HL-60 (cell line): ENCODE measurements around the gene TLR4.

Source experiments
- DNase-seq, 2 experiments: peaks; one replicate each; pipeline ENCODE4 v3.0.0-alpha.2; 2010 to 2020; ENCODE audit warnings: low read depth in 1 of 2, low spot score in 1 of 2
- H3K27ac ChIP-seq: fragments of 250-450 bp; sonication (Bioruptor Pico); replicated peaks from 2 replicates; pipeline ENCODE4 v1.5.1; 2020; ENCODE audit warnings: mild to moderate bottlenecking, moderate library complexity
- H3K27me3 ChIP-seq: fragments of 250-450 bp; sonication (Bioruptor Pico); 2 replicates; pipeline ENCODE4 v1.5.1; 2021; ENCODE audit warnings: mild to moderate bottlenecking, moderate library complexity; ENCODE audit not compliant: insufficient read depth, poor library complexity, severe bottlenecking
- H3K4me3 ChIP-seq: replicated peaks from 2 replicates; pipeline ENCODE4 v1.5.1; 2011; ENCODE audit warnings: mild to moderate bottlenecking, control low read depth, low read length; ENCODE audit not compliant: insufficient read depth
- GABPA ChIP-seq: IDR thresholded peaks from 2 replicates; pipeline ENCODE4 v1.6.1; 2012; ENCODE audit warnings: low read depth
- POLR2AphosphoS5 ChIP-seq: IDR thresholded peaks from 2 replicates; pipeline ENCODE4 v1.6.1; 2012; ENCODE audit warnings: low read depth
- REST ChIP-seq: IDR thresholded peaks from 2 replicates; pipeline ENCODE4 v1.6.1; 2012; ENCODE audit warnings: low read depth; ENCODE audit not compliant: insufficient replicate concordance
- SPI1 ChIP-seq: IDR thresholded peaks from 2 replicates; pipeline ENCODE4 v1.6.1; 2012; ENCODE audit warnings: low read depth, mild to moderate bottlenecking, borderline replicate concordance
- TF ChIP-seq, protein P1 (sequence below): IDR thresholded peaks from one replicate; pipeline ENCODE4 v1.5.1; 2011; ENCODE audit warnings: low read length, control low read depth, inconsistent platforms; ENCODE audit not compliant: insufficient read depth

The TLR4 gene

GRCh38 chr9:117672369-117672768 is 31.8 kb upstream of the TLR4 start:
- no peak for DNase-seq
- H3K27ac ChIP-seq: no peak overlapping the region
- TF ChIP-seq SPI1 (no peak), POLR2AphosphoS5 (no peak), REST (no peak), GABPA (no peak)
- TF ChIP-seq, protein P1, sequence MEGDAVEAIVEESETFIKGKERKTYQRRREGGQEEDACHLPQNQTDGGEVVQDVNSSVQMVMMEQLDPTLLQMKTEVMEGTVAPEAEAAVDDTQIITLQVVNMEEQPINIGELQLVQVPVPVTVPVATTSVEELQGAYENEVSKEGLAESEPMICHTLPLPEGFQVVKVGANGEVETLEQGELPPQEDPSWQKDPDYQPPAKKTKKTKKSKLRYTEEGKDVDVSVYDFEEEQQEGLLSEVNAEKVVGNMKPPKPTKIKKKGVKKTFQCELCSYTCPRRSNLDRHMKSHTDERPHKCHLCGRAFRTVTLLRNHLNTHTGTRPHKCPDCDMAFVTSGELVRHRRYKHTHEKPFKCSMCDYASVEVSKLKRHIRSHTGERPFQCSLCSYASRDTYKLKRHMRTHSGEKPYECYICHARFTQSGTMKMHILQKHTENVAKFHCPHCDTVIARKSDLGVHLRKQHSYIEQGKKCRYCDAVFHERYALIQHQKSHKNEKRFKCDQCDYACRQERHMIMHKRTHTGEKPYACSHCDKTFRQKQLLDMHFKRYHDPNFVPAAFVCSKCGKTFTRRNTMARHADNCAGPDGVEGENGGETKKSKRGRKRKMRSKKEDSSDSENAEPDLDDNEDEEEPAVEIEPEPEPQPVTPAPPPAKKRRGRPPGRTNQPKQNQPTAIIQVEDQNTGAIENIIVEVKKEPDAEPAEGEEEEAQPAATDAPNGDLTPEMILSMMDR: no peak
- no peak overlapping the region for H3K4me3 ChIP-seq
- no peaks in the 10 kb centered on the region for H3K27me3 ChIP-seq

DNA sequence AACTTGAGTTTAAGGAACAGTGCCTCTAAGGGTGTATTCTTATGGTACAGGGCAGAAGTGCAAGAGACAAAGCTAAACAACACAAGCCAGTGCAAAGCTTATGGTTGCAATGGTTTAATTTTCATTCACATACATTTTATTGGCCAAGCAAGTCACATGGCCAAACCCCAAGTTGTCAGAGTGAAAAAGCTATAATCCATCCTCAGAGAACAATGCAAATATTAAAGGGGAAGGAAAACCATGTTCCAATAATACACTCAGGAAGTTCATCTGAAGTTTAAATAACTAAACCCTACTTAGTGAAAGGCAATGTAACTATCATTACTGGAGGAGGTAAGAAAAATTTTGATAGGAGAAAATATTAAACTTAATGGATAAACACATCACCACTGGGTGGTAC is 26.6 kb upstream of the TLR4 start:
- TF ChIP-seq, protein P1: no peak
- TF ChIP-seq SPI1 (no peak), GABPA (no peak), POLR2AphosphoS5 (no peak), REST (no peak)
- no peak overlapping the region for H3K4me3 ChIP-seq
- H3K27ac ChIP-seq: no peak overlapping the region
- no peak for DNase-seq
- H3K27me3 ChIP-seq: no peaks in the 10 kb centered on the region

GRCh38 chr9:117678871-117679270 is 25.3 kb upstream of the TLR4 start:
- TF ChIP-seq SPI1 (no peak), POLR2AphosphoS5 (no peak), GABPA (no peak), REST (no peak)
- TF ChIP-seq, protein P1: no peak
- DNase-seq: no peak
- no peak overlapping the region for H3K4me3 ChIP-seq
- no peak overlapping the region for H3K27ac ChIP-seq
- no peaks in the 10 kb centered on the region for H3K27me3 ChIP-seq
